ENCODE results near the gene KDM3B.

KDM3B gene

DNA sequence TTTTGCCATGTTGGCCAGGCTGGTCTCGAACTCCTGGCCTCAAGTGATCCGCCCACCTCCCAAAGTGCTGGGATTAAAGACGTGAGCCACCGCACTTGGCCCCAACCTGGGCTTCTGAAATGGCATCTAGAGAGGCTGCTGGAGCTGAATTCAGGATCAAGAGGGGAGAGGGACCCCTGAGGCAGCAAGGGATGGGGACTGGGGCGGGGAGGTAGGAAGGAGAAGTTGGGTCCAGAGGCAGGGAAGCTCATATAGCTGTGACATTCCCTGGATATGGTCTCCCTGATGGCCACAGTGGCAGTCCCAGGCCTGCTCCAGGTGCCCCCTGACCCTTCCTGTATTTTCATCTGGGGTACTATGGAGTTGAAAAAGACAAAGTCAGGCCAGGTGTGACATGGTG is 98.5 kb downstream of the KDM3B start:
- no peak for DNase-seq

- DNase-seq: no peak
Measured at GRCh38 chr5:138452720-138453119, 100.2 kb downstream of the KDM3B start.

GRCh38 chr5:138453590-138453989 is 101.1 kb downstream of the KDM3B start:
- DNase-seq: no peak

DNA sequence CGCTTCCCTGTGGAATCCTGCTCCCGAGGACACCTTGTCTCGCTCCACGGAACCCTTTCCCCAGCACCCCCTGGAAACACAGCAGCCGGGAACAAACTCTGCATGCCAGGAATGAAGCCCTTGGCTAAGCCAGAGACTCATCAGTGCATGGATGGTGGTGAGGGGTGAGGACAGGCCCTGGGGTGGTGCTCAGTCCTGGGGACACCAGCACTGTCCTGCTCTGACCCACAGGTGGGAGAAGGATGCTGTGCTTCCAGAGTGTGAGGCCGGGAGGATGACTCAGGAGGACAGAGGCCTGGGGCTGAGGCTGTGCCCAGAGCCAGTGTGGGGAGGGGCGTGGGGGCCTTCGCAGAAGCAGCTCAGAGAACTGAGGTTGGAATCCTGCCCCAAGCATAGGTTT is 101.6 kb downstream of the KDM3B start:
- DNase-seq: no peak

DNA sequence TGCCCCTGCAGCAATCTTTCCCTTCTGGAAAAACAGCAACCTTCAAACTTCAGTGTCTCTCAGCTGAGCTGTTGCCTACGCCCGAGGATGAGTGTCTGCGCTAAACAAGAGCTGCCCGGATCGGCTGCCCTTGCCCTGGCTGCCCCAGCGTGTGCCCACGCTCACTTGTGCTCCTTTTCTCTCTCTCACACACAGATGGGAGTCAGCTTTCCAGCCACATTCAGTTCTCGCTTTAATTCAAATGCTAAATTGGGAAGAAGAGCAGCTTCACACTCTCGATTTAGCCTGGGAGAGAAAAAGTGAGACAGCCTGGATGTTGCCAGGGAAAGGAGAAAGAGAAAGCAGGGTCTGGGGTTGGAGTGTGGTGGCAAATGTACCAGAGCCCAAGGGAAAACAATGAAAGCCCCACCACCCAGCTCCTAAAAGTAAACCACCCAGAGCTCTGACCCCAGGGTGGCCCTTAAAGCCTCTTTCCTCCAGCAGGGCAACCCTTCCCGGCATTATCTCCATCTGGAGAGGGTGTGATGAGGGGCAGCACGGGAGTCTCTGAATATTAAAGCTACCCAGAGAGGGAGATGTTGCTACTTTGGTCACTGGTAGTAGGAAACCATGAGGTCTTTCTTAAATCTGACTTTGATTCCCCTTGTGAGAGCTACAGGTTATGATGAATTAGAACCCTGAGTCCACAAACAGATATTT is 102.9 kb downstream of the KDM3B start:
- no peak for DNase-seq

DNA sequence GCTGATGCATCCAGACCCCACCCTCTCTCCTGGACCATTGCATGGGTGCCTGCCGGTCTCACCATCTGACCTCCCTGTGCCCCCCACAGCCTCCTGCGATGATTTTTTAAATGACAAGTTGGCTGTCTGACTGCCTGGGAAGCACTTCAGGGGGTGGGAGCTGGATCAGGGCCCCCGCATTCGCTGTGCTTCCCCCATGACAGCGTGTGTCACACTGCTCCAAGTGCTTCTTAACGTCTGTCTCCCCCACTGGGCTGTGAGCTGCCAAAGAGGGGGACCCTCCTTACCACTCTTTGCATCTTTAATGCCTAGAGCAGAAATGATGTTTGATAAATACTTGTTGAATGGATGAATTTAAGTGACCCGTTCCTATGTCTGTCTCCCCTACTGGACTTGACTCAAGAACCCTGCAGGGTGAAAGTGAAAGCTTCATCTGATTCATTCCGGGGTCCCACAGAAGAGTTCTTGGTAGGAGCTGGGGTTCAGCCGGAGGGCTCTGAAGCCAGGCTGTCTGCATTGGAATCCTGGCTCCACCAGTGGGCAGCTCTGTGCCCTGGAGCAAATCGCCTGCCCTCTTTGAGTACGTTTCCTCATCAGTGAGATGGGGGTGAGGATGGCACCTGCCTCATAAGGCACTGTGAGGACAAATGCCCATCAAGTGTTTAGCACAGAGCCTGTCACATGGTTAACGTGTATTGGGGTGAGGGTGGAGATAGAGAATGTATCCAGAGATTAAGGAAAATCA is 105.2 kb downstream of the KDM3B start:
- DNase-seq: no peak

DNA sequence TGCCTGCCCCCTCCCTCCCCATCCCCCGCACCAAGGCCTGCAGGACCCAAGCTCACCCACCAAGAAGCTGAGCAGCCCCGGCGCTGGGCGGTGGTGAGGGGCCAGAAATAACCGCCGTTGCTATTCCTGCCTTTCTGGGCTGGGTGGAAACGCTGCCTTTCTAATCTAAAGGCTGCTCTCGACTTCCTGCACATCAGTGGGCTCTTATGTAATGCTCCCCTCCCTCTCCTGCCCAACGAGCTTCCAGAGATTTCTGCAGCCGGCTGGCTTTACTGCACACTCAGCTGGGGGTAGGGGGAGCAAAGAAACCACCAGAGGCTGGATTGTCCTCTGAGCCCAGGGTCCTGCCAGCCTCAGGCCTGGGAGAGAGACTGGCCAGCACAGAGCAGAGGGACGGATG is 105.9 kb downstream of the KDM3B start:
- no peak for DNase-seq

GRCh38 chr5:138458856-138459255 is 106.4 kb downstream of the KDM3B start:
- DNase-seq: no peak

- no peak for DNase-seq
Measured at GRCh38 chr5:138459311-138459933, 106.9 kb downstream of the KDM3B start.

DNA sequence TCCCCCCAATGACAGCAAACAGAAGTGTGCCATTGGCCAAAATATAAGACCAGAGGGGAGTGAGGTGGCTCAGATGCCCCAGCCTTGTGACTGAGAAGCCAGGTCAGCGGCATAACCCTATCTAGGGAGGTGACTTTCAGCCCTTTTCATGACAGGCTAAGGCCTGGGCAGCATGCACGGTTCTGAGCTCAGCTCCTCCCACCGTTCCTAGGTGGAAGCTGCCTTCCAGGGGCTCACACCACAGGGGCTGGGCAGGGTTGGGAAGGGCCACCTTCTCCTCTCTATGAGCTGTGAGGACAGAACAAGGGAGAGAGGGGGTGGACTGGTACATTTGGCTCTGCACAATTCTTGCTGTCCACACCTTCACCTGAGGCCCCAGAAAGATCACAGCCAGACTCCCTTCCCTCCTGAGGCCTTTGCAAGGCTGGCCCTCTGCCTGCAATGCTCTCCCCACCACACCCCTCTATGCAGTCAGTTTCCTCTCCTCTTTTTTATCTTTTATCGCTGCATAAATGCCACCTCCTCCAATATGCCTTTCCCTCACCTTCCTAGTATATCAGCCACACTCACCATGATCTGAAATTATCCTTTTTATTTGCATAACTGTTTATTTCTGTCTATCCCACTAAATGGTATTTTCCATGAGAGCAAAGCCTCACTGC is 107.7 kb downstream of the KDM3B start:
- no peak for DNase-seq

GRCh38 chr5:138461343-138462125 is 109.0 kb downstream of the KDM3B start:
- DNase-seq: no peak

GRCh38 chr5:138463419-138464007 is 111.0 kb downstream of the KDM3B start:
- DNase-seq: no peak

DNA sequence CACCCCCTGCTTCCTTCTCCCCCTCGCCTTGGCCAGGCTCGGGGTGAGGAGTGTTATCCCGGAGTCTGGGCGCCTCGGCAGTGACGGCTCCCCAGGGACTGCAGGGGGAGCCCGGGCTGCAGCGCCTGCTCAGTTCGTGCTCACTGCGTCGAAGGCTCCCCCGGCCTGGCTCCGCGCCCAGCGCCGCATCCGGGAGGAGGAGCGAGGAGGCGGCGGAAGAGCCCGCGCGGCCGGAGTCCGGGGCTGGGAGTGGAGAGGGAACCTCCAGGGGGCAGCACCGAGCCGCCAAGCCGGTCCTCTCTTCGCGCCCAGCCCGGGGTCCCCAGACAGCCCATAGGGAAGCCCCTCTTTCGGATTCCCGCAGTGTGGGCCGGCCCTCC is 111.5 kb downstream of the KDM3B start:
- peak; percentile 44 for DNase-seq

DNA sequence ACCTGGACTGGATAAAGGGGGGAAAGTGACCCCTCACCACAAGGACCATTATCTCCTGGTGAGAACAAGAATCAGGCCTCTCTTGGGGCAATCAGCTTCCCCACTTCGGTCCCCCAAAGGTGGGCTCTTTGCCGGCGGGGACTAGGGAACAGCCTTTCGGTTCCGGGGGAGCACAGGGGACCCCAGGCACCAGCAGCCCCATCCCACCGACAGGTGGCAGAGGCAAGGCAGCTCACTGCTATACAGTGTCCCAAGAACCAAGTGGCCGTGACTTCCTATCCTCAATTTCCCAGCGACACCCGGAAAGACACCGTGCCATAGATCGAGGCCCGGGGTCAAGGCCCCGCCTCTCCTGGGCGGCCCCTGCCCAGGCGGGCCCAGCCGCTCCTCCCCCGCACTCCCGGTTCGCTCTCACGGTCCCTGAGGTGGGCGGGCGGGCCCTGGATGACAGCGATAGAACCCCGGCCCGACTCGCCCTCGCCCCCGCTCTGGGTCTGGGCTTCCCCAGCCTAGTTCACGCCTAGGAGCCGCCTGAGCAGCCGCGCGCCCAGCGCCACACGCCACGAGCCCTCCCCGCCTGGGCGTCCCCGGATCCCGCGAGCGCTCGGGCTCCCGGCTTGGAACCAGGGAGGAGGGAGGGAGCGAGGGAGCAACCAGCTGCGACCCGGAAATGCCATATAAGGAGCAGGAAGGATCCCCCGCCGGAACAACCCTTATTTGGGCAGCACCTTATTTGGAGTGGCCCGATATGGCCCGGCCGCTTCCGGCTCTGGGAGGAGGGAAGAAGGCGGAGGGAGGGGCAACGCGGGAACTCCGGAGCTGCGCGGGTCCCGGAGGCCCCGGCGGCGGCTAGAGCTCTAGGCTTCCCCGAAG is 112.1 kb downstream of the KDM3B start:
- peak; percentile 75 for DNase-seq

DNA sequence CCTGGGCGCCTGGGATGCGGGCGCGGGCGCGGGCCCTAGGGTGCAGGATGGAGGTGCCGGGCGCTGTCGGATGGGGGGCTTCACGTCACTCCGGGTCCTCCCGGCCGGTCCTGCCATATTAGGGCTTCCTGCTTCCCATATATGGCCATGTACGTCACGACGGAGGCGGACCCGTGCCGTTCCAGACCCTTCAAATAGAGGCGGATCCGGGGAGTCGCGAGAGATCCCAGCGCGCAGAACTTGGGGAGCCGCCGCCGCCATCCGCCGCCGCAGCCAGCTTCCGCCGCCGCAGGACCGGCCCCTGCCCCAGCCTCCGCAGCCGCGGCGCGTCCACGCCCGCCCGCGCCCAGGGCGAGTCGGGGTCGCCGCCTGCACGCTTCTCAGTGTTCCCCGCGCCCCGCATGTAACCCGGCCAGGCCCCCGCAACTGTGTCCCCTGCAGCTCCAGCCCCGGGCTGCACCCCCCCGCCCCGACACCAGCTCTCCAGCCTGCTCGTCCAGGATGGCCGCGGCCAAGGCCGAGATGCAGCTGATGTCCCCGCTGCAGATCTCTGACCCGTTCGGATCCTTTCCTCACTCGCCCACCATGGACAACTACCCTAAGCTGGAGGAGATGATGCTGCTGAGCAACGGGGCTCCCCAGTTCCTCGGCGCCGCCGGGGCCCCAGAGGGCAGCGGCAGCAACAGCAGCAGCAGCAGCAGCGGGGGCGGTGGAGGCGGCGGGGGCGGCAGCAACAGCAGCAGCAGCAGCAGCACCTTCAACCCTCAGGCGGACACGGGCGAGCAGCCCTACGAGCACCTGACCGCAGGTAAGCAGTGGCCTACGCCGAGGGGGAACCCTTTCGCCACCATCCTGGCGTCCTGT is 113.0 kb downstream of the KDM3B start, which contains the start of gene EGR1:
Gene EGR1 (plus strand): TSS at position 219 of the 864 bp plus-strand sequence. CDS start 283 bp downstream, at position 502.
- no peak for DNase-seq

GRCh38 chr5:138466125-138466899 is 113.8 kb downstream of the KDM3B start:
- no peak for DNase-seq

DNA sequence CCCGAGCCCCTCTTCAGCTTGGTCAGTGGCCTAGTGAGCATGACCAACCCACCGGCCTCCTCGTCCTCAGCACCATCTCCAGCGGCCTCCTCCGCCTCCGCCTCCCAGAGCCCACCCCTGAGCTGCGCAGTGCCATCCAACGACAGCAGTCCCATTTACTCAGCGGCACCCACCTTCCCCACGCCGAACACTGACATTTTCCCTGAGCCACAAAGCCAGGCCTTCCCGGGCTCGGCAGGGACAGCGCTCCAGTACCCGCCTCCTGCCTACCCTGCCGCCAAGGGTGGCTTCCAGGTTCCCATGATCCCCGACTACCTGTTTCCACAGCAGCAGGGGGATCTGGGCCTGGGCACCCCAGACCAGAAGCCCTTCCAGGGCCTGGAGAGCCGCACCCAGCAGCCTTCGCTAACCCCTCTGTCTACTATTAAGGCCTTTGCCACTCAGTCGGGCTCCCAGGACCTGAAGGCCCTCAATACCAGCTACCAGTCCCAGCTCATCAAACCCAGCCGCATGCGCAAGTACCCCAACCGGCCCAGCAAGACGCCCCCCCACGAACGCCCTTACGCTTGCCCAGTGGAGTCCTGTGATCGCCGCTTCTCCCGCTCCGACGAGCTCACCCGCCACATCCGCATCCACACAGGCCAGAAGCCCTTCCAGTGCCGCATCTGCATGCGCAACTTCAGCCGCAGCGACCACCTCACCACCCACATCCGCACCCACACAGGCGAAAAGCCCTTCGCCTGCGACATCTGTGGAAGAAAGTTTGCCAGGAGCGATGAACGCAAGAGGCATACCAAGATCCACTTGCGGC is 114.6 kb downstream of the KDM3B start:
- no peak for DNase-seq

- no peak for DNase-seq
Measured at GRCh38 chr5:138467711-138468132, 115.2 kb downstream of the KDM3B start.

All from NCI-H524 treated with DMSO at 0.1 percent for 48 hours (cell line).